ENCODE measurements around the gene PARD3.

DNA sequence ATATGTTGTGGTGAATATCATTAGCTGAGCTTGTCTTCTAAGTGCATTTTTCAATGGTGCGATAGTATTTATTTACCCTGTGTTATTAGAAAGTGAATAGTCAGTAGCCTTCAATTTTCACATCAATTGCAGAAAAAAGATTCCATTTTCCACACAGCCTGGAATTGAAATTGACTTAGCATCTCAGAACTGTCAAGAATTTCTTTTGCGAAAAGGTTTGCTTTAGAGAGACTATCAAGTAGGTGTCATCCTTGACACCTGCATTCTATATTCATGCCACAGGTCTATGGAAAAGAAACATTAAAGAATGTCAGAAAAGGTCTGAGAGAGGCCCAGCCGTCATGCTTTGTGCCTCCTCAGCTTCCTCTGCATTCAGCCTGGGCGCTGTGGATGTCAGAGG, 504.9 kb downstream of the PARD3 start:
- TF ChIP-seq, protein P1, sequence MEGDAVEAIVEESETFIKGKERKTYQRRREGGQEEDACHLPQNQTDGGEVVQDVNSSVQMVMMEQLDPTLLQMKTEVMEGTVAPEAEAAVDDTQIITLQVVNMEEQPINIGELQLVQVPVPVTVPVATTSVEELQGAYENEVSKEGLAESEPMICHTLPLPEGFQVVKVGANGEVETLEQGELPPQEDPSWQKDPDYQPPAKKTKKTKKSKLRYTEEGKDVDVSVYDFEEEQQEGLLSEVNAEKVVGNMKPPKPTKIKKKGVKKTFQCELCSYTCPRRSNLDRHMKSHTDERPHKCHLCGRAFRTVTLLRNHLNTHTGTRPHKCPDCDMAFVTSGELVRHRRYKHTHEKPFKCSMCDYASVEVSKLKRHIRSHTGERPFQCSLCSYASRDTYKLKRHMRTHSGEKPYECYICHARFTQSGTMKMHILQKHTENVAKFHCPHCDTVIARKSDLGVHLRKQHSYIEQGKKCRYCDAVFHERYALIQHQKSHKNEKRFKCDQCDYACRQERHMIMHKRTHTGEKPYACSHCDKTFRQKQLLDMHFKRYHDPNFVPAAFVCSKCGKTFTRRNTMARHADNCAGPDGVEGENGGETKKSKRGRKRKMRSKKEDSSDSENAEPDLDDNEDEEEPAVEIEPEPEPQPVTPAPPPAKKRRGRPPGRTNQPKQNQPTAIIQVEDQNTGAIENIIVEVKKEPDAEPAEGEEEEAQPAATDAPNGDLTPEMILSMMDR (IDR thresholded peaks at IDR 0.05): no peak
- TF ChIP-seq POLR2A (IDR thresholded peaks at IDR 0.05): no peak
